GM21786 (cell line): ENCODE data around the gene FAM193A.
"Not testable (repeated sequence)": the region's sequence is repeated elsewhere in the genome, so short reads cannot be mapped to it uniquely, and the experiment has no call there.

Source experiments
- ATAC-seq: cut with Tn5 transposase; IDR thresholded peaks from one replicate; pipeline ENCODE4 v1.9.1; 2021; ENCODE audit not compliant: unreplicated experiment

Gene FAM193A

DNA sequence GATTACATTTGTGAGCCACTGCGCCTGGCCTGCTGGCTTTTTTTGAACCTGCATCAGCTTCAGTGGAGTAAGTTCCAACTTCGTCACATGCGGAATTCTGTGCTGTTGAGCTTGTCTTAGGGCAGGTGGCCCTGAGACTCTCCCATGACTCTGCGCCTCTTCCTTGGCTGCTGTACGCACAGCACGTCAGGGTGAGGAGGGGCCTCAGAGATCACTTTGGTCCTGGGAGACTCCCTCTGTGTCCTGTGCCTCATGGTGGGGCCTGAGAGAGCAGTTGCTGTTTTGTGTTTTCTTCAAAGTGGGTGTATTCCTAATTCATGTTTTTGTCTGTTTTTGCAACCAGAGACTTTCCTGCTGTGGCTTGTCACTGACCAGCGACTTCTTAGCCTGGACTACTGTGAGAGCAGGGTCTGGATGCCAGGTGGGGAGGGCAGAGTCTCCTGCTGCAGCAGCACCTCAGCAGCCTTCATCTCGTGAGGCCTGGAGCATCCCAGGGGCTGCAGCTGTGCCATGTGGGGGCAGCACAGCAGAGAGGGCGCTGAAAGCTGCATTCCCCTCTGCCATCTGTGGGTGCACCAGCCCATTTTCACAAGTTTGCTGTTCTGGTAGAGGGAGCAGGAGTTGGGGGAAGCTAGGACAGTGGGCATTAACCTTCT, 111.8 kb downstream of the FAM193A start:
- no peak for ATAC-seq

DNA sequence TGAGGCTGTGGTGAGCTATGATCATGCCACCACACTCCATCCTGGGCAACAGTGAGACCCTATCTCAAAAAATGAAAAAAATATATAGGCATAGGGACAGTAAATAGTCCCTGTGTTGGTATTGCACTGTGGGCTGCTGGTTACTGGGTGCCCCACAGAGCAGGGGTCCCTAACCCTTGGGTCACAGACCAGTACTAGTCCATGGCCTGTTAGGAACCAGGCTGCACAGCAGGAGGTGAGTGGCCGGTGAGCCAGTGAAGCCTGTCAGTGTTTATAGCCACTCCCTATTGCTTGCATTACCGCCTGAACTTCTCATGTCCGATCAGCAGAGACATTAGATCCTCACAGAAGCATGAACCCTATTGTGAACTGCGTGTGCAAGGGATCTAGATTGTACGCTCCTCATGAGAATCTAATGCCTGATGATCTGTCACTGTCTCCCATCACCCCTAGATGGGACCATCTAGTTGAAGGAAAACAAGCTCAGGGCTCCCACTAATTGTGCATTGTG, 113.2 kb downstream of the FAM193A start:
- no peak for ATAC-seq

DNA sequence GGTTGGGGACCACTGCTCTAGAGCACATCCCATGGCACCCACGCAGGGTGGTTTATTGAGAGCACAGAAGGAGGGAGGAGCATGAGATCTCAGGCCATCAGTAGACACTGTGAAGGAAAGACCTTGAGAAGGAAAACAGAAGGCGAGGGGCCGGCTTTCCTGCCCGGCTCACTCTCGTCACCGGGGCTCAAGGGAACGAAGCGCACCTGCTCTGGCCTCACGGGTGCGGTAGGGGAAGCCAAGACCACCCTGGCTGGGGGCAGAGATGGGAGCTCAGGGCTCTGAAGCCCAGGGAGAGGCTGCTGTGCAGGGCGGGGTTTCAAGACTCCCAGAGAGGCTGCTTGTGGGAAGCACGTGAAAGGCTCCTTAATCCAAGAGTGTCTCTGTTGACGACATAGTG, 113.8 kb downstream of the FAM193A start:
- no peak for ATAC-seq

DNA sequence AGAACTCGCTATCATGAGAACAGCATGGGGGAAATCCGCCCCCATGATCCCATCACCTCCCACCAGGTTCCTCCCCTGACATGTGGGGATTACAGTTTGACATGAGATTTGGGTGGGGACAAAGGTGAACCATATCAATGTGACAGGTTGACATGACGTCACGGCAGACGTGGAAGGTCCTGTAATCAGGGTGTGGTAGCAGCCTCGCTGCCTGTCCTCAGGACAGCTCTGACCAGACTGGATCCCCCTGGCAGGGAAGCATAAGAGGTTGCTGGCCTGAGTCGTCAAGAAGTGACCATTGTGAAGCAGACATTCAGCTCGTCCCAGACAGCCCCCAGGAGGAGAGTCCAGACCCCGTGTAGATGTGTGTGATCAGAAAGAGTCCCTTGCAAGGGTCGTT, 115.1 kb downstream of the FAM193A start:
- no peak for ATAC-seq

DNA sequence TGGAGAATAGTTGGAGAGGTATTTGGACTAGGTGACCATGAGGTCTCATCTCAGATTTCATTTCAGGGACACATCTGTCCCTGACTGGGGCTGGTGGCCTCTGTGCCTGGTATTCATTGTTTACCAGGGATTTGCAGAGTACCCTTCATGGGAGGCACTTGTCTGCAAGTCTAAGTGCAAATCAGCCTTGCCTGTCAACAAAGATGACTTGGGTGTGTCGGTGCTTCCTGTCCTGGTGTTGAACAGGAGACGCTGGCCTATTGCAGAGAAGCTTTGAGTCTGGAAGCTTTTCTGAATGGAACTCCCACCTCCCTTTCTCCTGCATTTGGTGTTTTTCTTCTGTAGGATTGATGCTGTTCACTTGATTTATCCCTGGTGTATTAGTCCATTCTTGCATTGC, 115.6 kb downstream of the FAM193A start:
- no peak for ATAC-seq

DNA sequence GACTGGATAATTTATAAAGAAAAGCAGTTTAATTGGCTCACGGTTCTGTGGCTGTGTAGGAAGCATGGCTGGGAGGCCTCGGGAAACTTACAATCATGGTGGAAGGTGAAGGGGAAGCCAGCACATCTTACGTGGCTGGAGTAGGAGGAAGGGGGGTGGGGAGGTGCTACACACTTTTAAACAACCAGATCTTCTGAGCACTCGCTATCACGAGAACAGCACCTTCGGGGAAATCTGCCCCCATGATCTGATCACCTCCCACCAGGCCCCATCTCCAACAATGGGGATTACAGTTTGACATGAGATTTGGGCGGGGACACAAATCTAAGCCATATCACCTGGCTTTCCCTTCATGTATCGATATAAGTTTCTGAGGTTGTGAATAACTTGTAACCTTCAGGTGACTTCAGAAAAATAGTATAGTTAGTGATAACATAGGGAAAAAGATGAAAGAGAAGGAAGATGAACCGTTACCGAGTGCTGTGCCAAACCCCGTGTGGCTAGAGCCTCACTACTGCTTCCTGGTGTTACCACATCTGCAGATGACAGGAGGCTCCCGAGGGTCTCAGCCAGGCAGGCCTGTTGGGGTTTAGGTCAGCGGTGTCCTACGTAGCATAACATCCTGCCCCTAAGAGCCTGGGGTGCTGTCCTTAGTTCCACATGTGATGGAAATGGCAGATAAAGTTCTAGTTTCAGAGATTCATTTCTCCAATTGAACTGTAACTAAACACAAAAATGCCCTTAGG, 116.1 kb downstream of the FAM193A start:
- no peak for ATAC-seq

DNA sequence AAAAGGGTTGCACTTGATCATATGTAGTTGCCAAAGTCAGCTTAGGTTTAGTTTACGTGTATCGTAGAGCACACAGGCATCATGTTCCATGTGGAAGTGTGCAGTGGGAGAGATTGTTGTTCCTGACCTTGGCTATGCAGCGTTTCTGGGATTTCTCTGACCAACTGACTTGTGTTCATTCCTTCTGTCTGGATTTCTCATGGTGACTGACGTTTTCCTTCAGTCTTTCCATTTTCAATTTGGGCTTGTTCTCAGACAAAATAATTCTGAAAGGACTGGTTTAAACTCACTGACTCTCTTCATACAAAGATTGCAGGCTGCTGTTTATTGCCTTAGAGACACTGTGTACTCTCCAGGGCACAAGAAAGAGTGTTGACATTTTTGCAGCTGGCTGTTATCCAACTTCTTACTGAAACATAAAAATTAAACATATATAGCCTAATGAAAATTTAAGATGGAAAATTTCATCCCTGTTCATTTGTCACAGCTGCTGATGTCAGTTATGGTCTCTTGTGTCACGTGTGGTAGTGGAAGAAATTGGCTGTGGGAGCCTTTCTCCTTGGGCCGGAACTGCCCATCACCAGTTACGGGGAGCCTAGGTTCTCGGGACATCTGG, 124.3 kb downstream of the FAM193A start:
- ATAC-seq = no peak

DNA sequence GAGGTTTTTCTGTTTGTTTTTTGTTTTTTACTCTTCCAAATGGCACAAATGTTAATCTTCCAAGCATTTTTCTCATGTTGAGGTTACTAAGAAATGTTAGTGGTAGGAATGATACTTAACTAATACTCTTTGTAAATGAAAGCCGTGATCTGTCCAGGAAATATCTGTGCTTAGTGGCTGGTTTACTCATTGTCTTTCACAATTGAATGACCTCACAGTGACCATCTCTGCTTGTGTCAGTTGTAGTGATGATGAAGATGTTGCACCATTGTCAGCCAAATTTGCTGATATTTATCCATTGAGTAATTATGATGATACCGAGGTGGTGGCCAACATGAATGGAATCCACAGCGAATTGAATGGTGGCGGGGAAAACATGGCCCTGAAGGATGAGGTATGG, 126.2 kb downstream of the FAM193A start:
- no peak for ATAC-seq

DNA sequence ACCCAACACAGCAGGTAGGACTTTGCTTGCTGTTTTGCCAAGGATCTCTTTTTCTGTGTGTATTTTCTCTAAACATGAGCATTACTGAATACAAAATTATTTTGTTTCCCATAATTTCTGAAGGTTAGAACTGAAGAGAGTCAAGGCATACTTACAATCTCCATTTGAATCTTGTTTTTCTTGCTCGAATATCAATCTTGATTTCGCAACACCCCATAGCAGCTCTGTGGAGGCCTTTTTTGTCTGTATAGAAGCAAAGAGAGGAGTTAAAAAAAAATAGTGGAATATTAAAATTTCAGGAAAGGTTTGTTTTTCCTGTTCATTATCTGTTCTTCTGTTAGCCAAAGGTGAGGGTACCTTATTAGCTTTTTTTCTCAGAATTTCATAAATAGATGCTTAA, 126.8 kb downstream of the FAM193A start:
- ATAC-seq = no peak

DNA sequence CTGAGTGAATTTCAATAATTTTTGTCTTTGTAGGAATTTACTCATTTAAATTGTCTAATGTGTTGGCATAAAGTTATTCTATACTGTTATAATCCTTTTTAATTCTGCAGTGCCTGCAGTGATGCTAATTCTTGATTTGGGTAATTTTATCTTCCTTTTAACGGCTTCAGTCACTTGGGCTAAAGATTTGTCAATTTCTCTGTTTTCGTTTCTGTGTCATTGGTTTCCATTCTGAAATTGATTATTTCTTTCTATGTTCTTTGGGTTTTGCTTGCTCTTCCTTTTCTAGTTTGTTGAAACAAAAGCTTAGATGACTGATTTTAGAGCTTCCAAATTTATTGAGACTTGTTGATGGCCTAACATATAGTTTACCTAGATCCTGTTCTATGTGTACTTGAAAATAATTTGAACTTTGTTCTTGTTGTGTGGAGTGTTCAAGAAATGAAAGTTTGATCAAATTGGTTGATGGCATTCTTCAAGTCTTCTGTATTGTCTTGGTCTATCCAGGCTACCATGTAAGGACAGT, 130.3 kb downstream of the FAM193A start:
- no peak for ATAC-seq

DNA sequence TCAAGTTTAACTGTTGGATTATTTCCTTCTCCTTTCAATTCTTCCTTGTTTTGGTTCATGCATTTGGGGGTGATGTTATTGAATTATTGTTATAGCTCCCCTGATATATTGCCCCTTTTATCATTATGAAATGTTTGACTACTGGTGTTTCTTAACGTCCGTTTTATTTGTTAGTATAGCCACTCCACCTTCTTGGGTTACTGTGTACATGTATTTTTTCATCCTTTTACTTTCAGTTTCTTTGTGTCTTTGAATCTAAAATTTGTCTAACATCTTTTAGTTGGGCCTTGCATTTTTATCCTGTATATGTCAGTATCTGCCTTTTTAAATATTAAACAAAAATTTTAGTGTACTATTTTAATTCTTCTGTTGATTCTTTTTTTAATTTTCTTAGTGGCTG, 131.0 kb downstream of the FAM193A start:
- ATAC-seq = no peak

DNA sequence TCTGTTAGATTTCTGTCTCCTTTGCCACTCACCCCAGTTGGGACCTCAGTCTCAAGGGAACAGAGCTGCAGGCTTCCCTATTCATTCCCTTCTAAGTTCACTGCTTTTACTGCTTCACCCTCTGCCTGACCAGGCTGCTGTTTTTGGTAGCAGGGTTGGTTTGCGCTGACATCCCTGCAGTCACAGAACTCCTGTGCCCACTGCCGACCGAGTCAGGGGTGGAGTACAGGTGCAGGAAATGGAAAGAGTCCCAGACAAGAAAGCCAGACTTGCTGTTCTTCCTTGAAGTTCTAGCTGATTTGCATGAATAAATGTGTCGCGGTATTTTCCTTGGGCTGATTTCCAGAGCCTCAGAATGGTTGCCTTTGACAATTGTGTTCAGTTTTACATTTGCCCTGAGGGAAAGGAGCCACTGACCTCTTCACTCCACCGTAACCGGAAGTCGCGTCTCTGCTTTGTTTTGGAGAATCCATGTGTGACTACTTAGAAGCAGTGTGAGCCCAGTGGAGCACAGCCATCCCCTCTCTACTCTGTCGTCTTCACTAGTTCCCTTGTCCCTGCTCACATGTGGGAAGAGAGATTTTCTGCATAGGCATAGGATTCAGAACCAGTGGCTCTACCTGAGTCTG, 134.9 kb downstream of the FAM193A start:
- ATAC-seq = no peak

DNA sequence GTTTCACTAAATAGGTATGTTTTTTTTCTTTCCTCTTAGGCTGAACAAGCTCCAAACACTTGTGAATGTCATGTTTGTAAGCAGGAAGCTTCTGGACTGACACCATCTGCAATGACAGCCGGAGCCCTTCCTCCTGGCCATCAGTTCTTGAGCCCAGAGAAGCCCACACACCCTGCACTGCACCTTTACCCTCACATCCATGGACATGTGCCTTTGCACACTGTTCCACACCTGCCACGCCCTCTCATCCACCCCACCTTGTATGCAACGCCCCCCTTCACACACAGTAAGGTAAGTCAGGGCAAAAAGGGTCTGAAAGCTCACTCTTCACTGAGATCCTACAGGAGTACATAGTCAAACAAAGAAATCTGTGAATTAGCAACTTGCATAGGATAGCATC, 135.6 kb downstream of the FAM193A start:
- ATAC-seq = no peak

DNA sequence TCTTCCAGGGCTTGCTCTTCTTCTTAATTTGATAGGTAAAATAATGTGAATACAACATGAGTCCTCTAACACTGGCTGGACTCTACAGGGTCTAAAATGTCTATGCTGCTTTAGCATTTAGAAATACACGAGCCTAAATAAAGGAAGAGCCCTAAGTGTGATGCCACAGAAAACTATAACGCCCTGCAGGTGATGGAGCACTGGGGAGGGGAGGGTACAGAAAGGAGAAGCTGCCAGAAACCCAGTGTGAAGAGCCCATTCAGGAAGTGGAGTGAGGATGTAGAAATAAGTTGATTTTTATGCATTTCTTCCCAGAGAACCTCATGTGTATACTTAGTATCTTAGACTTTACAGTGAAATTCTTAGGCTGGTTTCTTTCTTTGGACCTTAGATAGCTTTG, 136.3 kb downstream of the FAM193A start:
- ATAC-seq = no peak

DNA sequence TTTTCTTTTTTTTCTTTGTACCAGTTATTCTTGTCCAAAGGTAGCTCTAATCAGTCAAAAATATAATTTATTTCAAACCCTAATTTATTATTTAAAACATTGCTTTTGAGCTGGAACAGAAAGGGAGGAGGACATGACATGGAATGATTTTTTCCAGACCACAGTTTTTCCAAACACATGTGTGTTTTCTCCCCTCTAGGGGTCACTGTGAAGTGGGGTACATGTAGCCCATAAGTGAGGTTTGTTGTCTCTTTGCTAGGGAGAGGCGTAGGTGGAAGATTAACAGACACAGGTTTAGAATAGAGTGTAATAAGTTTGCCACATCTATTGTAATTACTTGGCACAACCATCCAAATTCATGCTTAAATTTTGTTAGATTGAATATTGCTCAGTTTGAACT, 136.7 kb downstream of the FAM193A start:
- ATAC-seq = no peak

DNA sequence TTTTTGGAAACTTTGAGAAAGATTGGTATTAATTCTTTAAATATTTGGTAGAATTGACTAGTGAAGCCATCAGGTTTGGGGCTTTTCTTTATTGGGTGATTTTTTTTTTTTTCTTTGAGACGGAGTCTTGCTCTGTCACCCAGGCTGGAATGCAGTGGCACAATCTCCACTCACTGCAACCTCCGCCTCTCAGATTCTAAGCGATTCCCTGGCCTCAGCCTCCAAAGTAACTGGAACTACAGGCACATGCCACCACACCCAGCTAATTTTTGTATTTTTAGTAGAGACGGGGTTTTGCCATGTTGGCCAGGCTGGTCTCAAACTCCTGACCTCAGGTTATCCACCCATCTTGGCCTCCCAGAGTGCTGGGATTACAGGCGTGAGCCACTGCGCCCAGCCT, 143.3 kb downstream of the FAM193A start:
- ATAC-seq = not testable (repeated sequence)

DNA sequence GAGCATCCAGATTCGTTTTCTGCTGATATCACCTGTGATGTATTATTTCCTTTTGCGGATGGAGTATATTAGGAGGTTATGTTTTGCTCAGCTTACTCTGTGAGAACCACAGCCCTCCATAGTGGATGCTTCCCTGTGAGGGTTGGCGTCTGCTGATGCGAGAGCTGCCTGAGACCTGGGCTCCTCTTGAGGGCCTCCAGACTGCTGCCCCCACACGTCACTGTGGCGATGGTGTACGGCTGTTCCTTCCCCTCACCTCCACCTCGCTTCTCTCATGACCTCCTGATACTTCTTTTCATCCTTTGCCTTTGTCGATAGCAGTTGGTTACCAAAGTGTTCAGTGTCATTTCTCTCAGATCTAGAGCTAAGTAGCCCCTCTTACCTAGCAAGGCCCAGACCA, 148.0 kb downstream of the FAM193A start:
- ATAC-seq = no peak

DNA sequence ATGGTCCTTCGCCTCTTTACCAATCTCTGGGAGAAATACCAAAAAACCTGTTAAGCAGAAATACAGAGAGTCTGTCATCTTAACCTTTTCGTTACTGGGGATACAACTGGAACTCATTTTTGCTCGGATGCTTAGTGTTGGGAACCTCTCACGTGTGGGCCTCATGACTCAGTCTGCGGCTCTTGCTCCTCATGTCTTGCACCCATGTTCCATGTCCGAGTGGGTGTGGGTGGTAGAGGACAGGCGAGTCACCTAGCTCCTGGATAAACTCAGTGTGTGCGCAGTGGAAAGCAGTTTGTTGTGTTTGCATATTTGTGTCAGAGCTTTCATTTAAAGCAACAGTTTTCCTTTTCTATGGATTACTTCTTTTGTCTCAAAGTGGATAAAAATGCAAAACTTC, 149.1 kb downstream of the FAM193A start:
- no peak for ATAC-seq

DNA sequence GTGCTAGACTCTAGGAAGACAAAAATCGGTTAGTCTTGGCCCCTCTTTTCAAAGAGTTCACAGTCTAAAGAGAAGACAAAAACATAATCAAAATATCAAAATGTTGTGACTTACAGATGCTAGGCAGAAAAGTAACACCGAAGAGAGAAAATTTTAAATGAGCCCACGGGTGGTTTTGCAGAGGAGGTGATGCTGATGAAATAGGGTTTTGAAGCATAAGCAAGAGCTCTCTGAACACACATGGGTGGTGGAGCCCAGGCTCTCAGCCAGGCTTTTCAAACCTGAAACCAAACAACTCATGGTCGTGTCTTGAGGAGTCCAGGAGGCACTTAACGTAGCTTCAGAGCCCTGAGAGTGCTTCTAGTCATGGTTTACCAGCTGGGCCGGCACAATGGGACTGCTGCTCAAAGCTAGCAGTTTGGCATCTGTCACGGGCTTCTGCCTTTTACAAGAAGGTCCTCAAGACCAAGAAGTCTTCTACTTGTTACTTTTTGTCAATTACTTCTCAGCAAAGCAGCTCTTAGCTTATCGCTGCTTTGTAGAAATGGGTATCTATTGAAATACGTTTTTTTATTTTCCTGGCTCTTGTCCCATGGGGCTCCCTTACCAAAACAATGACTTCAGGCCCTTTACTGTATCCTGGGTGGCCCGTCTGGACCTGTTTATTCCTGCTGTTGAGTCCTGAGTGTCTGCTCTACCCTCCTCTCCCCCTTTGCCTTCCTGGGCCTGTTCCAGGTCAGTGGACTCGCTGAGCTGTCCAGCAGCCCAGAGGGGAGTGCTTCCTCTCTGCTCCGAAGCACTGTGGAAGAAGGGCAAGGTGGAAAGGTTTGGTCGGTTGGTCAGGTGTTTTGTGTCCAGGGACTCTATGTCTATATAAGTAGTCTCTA, 150.2 kb downstream of the FAM193A start:
- no peak for ATAC-seq

DNA sequence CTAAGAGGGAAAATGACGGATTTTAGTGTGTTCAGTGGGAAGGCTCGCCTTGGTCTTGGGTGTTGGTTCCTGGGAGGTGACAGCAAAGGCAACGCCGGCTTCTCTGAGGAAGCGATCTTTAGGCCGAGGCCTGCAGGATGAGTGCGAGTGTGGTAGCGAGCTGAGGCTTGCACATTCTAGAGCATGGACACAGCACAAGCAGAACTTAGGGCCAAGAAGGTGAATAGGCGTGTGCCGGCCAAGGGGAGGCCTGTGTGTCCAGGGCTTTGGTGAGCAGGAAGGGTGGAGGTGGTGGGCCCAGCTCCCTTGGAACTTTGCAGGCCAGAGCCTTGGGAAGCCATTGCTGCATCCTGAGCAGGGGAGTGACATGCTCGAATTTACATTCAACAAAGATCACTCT, 151.8 kb downstream of the FAM193A start:
- ATAC-seq = no peak

DNA sequence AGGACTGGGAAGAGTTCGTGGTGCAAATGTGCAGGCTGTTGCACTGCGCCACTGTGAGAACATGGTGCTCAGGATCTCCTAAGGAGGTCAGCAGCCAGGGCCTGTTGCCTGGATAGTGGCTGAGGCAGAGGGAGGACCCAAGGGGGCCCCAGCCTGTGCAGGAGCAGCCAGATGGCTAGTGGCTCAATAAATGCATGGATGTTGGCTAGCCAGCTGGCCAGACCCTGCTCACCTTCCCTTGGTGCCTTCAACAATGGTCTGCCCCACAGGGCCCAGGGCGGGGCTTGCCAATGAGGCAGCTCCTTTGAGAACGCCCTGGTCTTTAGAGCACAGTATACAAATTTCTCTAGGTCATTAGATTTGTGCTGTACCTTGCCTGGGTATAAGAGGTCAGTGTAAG, 152.2 kb downstream of the FAM193A start:
- no peak for ATAC-seq
